Uterus (tissue), 4 donors: ENCODE measurements around the gene RNF208. TPM values are rescaled to one million over a fixed set of nuclear protein-coding genes. Genes with fewer than 3 reads are reported as not detected.

ENCODE experiments used
- DNase-seq, 2 donors: peaks; one replicate each; pipeline ENCODE4 v3.0.0-alpha.2; 2019 to 2020
- H3K27ac ChIP-seq, 2 donors: fragments of 200-600 bp; sonication (generic); 1 replicate in 1 of 2; 2 replicates in 1 of 2; pipeline ENCODE4 v1.5.1; 2016 to 2018
- H3K27me3 ChIP-seq, 2 donors: fragments of 200-600 bp; sonication (generic); one replicate each; pipeline ENCODE4 v1.5.1; 2018 to 2019; ENCODE audit warnings: control low read depth in 1 of 2
- H3K36me3 ChIP-seq, 2 donors: fragments of 200-600 bp; sonication (generic); one replicate each; pipeline ENCODE4 v1.5.1; 2019; ENCODE audit warnings: control low read depth in 1 of 2
- H3K4me1 ChIP-seq, 2 donors: fragments of 200-600 bp; sonication (generic); one replicate each; pipeline ENCODE4 v1.5.1; 2018 to 2019; ENCODE audit warnings: control low read depth in 1 of 2
- H3K4me3 ChIP-seq, 2 donors: fragments of 200-600 bp; sonication (generic); 1 replicate in 1 of 2; 2 replicates in 1 of 2; pipeline ENCODE4 v1.5.1; 2018 to 2019; ENCODE audit warnings: mild to moderate bottlenecking in 1 of 2
- H3K9me3 ChIP-seq, 2 donors: fragments of 200-600 bp; sonication (generic); one replicate each; pipeline ENCODE4 v1.5.1; 2019; ENCODE audit warnings: control low read depth in 1 of 2
- CTCF ChIP-seq, 4 experiments: fragments of 200-600 bp in 2 of 4; fragments of 450-650 bp in 2 of 4; sonication (generic) in 2 of 4; IDR thresholded peaks; one replicate each; pipeline ENCODE4 v1.5.1; 2016 to 2019; ENCODE audit warnings: antibody characterized with exemption in 4 of 4, mild to moderate bottlenecking in 2 of 4, moderate library complexity in 1 of 4
- POLR2A ChIP-seq, 2 donors: fragments of 450-650 bp; IDR thresholded peaks; one replicate each; pipeline ENCODE4 v1.6.1; 2016; ENCODE audit warnings: antibody characterized with exemption in 2 of 2, mild to moderate bottlenecking in 1 of 2, moderate library complexity in 1 of 2
- intact Hi-C: fragments of 100-400 bp; cut with DNase I; formaldehyde crosslinking; loops from one replicate; pipeline ENCODE4 v1.15.1; 2023; ENCODE audit warnings: low total_unique reads
- total RNA-seq, 4 donors: library from RNA; depleted of rRNA in 3 of 4; stranded (reverse); fragments of >200 nt in 3 of 4; gene quantifications; one replicate each; pipeline versions ENCODE4 v1.1.0 to v1.2.4, GENCODE V29; 2014 to 2023
- donor health status: DM: yes; HTN: yes; CAD: no.

RNF208 gene
- total RNA-seq, 4 donors from 2014 or later, result 3.7 TPM; not detected in 3

- Histone ChIP-seq H3K27me3 (peaks cover 9 to 29% of the 10 kb centered on the region in 2 donors), H3K4me1 (no peaks in the 10 kb centered on the region), H3K27ac (no peak overlapping the region), H3K9me3 (no peaks in the 10 kb centered on the region), H3K36me3 (no peaks in the 10 kb centered on the region), H3K4me3 (no peak overlapping the region)
- intact Hi-C loops, result loop anchor here (10.0 kb wide), 1 partner anchor 115 kb away; the partner anchor contains the start of gene DPP7
- no peak for DNase-seq
- TF ChIP-seq CTCF (IDR thresholded peaks at IDR 0.05) (no peak), POLR2A (IDR thresholded peaks at IDR 0.05) (no peak)
These were observed 8.1 kb upstream of the RNF208 start for GRCh38 chr9:137229903-137230704.

GRCh38 chr9:137228968-137229896, 7.2 kb upstream of the RNF208 start:
- Histone ChIP-seq H3K36me3 (no peaks in the 10 kb centered on the region), H3K9me3 (no peaks in the 10 kb centered on the region), H3K27me3 (peaks cover 9 to 29% of the 10 kb centered on the region in 2 donors), H3K27ac (no peak overlapping the region), H3K4me3 (no peak overlapping the region), H3K4me1 (no peaks in the 10 kb centered on the region)
- TF ChIP-seq POLR2A (IDR thresholded peaks at IDR 0.05) (no peak), CTCF (IDR thresholded peaks at IDR 0.05) (no peak)
- intact Hi-C loops, result loop anchor here (10.0 kb wide), 1 partner anchor 114 kb away; the partner anchor contains the start of gene DPP7
- no peak for DNase-seq

- TF ChIP-seq CTCF (IDR thresholded peaks at IDR 0.05) (no peak), POLR2A (IDR thresholded peaks at IDR 0.05) (no peak)
- intact Hi-C loops, result loop anchor here (10.0 kb wide), 1 partner anchor 114 kb away; the partner anchor contains the start of gene DPP7
- Histone ChIP-seq H3K27ac (no peak overlapping the region), H3K36me3 (no peaks in the 10 kb centered on the region), H3K4me1 (no peaks in the 10 kb centered on the region), H3K27me3 (peaks cover 9 to 29% of the 10 kb centered on the region in 2 donors), H3K9me3 (no peaks in the 10 kb centered on the region), H3K4me3 (no peak overlapping the region)
- DNase-seq, result no peak
These were observed 6.5 kb upstream of the RNF208 start for GRCh38 chr9:137228506-137228967.

- DNase-seq, result no peak
- Histone ChIP-seq H3K9me3 (no peaks in the 10 kb centered on the region), H3K4me1 (peaks cover 0 to under 1% of the 10 kb centered on the region in 2 donors), H3K4me3 (no peak overlapping the region), H3K27me3 (peaks cover 9 to 27% of the 10 kb centered on the region in 2 donors), H3K27ac (no peak overlapping the region), H3K36me3 (no peaks in the 10 kb centered on the region)
- TF ChIP-seq POLR2A (IDR thresholded peaks at IDR 0.05) (no peak), CTCF (IDR thresholded peaks at IDR 0.05) (no peak)
- intact Hi-C loops, result loop anchor here (10.0 kb wide), 1 partner anchor 113 kb away; the partner anchor contains the start of gene DPP7
These were observed 5.9 kb upstream of the RNF208 start for GRCh38 chr9:137227853-137228505.
